HG03565 (cell line): ENCODE measurements around the gene SORL1-AS1.
A peak's percentile ranks its signal among the peaks of the same experiment; 100 is the strongest.

ENCODE experiments used
- ATAC-seq: cut with Tn5 transposase; IDR thresholded peaks from one replicate; pipeline ENCODE4 v1.9.1; 2021; ENCODE audit warnings: mild to moderate bottlenecking, moderate library complexity; ENCODE audit not compliant: unreplicated experiment

SORL1-AS1 gene

DNA sequence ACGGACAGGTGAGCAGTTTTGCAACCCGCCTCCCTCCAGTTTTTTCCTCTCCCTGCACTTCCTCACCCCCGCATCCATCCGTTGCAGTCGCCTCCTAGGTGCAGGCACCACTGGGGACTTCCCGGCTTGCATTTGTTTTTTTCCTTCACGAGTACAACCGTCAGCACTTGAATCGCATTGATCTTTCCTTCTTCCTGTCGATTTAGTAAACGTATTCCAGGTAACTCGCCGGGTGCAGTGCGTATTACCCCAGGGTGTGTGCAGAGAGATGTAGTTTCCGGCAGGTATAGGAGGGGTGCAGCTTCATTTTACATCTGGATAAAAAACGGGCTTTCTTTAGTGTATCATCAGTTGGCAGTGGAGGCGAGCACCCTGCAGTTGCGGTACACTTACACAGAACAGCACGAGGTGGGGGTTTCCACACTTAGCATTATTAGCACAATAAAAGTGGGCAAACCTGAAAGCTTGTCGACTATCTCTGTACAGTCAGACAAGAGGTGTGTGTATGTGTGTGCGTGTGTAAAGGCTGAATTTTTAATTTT lies at the start of gene SORL1-AS1:
SORL1-AS1 (minus strand) TSS at position 359 of the 542 bp plus-strand sequence.
- peak; percentile 9 for ATAC-seq

DNA sequence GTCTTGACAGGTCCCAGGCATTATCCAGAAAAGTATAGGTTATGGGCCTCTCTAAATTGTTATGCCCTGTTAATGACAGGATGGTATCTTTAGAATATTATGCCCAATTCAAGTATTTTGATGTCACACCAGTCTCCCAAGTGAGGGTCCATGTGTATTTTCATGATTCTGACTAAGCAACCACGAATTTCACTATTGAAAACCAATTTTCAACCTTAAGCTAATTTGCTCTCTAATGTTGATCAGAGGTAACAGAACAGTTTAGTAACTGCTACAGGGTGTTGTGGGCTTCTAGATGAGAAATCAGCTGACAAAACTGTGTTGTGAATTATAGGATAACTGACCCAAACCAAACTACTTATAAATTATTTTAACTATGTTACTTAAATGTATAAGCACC lies 48.0 kb upstream of the SORL1-AS1 start:
- ATAC-seq, result no peak

GRCh38 chr11:121500275-121500674 lies 47.5 kb upstream of the SORL1-AS1 start:
- no peak for ATAC-seq

GRCh38 chr11:121499405-121499804 lies 46.6 kb upstream of the SORL1-AS1 start:
- ATAC-seq, result no peak

GRCh38 chr11:121497176-121497998 lies 44.6 kb upstream of the SORL1-AS1 start:
- no peak for ATAC-seq

DNA sequence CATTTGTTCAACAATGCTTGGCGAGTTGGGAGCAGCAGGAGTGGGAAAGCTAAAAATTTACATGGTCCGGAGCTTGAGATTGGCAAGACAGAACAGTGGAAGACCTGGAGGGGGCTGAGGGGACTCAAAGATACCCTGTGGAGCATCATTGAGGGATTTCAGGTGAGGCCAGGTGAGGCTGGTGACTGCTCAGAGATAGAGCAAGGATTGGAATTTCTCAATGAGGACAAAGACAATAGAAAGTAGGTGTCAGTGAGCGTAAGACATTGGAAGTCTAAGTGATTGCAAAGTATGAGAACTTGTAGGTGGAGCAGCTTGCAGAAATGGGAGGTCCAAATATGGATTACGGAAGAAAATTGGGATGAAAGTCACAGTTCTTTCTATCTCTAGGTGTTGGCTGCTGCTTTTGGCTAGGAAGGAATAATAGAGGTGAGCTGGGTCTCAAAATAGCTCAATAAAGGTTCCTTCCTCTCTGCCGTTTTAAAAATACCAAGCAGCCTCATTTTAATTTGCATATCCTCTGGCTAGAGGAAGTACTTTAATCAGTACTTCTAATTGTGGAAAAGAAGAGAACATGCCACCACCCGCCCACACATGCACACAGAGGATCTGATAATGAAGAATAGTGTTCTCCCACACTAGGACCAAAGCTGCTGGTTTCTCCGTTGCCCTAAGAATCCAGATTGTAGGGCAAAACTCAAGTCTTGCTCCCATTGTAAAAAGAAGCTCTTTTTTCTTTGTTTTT lies 41.8 kb upstream of the SORL1-AS1 start:
- peak; percentile 70 for ATAC-seq

DNA sequence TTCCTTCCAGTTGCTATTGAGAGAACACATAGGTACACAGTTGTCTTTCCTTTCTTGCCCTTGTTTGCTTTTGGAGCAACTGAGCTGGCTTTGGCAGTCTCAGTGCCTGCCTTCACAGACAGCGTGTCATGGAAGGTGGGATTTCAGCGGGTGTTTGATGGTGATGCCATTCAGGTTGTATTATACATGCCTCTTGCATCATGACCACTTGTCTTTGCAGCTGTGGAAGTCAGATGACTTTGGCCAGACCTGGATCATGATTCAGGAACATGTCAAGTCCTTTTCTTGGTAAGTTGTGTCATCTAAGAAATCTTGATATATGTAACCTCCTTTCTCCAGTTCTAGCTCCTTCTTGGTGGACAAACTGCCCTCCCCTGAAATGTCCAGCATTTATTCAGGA lies 37.1 kb upstream of the SORL1-AS1 start:
- ATAC-seq, result no peak

DNA sequence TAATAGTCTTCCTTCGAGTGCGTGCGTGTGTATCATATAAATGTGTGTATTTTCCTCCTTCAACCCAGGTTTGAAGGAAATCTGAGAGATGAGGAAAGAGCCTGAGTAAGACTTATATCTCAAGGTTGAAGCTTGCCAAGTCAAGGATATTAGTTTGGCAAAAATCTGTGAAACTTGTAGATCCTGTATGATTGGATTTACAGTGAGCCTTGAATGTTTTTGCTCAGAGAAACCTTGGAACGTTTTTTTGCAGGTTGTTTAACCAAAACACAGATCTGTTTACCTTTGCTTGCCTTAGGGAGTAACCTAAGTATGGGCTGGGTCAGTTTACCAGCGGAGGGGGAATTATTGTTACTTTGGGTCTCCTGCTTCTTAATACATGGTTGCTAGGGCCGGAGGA lies 35.9 kb upstream of the SORL1-AS1 start:
- ATAC-seq, result no peak

- ATAC-seq, result no peak
These were observed 35.4 kb upstream of the SORL1-AS1 start for GRCh38 chr11:121488170-121488569.

GRCh38 chr11:121487191-121487590 lies 34.4 kb upstream of the SORL1-AS1 start:
- no peak for ATAC-seq

DNA sequence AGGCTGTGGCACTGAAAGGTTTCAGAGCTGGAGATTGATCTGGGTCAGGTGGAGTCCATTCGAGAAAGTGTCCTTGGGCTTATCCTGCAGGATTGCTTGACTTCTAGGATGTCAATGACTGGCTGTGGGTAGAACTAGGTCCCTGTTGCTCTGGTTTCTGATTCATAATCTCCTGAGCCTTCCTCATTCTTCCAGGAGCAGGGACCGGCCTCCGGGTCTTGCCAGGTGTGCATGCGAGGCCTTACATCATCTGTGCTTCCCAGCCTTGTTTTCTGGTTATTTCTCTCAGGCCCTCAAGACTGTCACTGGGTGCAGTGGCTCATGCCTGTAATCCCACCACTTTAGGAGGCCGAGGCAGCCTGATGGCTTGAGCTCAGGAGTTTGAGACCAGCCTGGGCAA lies 33.3 kb upstream of the SORL1-AS1 start:
- ATAC-seq, result no peak

GRCh38 chr11:121485216-121485615 lies 32.4 kb upstream of the SORL1-AS1 start:
- ATAC-seq, result no peak

GRCh38 chr11:121483805-121484480 lies 31.2 kb upstream of the SORL1-AS1 start:
- no peak for ATAC-seq

DNA sequence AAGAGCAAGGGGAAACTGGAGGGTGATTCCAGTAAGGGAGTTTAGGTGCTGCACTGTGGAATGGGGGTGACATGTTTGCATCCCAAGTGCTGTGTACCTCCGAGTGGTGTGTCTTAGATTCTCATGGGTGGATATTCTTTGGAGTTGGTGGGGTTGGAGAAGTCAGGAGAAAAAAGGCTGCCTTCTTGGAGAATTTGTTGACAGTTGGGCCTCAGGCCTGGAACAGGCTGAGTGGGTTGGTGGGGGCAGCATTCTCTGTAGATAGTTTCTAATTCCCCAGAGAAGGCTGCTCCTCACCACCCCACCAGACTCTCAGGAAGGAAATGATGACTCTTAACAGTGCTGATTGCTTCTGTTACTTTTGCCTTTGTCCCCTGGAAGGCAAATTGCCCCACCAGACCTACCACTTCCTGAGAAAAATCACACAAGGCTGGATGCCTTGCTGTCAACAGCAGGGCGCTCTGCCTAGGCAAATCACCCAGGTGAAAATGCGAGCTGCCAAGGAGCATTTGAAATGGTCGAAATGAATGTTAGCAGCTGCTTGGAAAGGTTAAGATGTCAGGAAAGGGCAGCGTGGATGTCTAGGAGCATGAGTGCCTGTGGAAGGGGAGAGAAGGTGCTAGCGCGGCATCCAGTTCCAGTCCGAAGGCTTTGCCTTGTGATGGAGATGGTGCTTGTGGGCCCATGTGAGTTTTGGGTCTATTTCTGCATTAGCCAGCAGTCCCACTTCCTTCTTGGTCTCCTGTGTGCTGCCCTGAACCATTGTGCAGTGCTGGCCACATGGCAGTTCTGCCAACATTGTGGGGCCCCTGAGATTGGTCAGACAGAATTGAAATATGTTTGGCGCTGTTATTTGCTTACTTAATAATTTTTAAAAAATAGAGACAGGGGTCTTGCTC lies 29.7 kb upstream of the SORL1-AS1 start:
- peak; percentile 70 for ATAC-seq

DNA sequence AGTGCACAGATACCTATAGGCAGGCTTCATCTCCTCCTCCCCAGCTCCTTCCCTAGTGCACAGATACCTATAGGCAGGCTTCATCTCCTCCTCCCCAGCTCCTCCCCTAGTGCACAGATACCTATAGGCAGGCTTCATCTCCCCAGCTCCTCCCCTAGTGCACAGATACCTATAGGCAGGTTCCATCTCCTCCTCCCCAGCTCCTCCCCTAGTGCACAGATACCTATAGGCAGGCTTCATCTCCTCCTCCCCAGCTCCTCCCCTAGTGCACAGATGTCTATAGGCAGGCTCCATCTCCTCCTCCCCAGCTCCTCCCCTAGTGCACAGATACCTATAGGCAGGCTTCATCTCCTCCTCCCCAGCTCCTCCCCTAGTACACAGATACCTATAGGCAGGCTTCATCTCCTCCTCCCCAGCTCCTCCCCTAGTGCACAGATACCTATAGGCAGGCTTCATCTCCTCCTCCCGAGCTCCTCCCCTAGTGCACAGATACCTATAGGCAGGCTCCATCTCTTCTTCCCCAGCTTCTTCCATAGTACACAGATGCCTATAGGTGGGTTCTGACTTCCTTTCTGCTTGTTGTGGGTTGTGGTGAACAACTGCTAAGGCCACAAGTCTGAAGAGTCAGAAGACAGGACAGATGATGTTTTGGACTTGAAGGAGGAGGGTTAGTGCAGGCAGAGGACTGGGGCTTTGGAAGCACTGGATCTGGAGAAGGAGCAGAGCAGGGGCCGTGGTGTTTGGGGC lies 28.9 kb upstream of the SORL1-AS1 start:
- ATAC-seq, result peak; percentile 46

DNA sequence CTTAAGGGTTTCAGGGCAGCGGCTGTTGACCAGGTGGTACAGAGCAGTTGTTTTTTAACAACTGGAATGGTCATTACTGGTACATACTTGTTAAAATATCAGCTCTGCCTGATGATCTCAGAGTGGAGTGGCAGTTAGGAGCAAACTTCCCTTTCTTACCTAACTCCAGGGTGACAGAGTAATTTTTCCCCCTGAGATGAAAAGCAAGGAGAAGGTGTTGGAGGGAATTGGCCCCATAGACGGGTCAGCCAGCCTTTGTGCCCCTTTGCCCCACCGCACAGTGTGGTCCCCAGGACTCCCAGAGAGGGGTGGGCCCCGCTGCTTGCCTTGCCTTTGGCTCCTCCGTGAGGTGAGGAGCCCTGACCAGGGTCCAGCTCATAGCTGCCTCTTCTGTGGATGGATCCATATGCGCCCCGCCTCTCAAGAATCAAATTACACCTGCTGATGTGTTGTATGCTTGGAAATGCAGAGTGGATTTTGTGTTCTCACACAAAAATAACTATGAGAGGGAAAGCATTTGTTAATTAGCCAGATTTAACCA lies 27.0 kb upstream of the SORL1-AS1 start:
- no peak for ATAC-seq

GRCh38 chr11:121478895-121479697 lies 26.3 kb upstream of the SORL1-AS1 start:
- ATAC-seq, result no peak

- no peak for ATAC-seq
These were observed 25.6 kb upstream of the SORL1-AS1 start for GRCh38 chr11:121478226-121478894.
